Measurements from ENCODE around the gene ARHGAP26. TPM values are rescaled to one million over a fixed set of nuclear protein-coding genes. Genes with fewer than 3 reads are reported as not detected.

Gene ARHGAP26
- total and polyA plus RNA-seq, 2 experiments from 2014 or later: 9.5 to 16.8 TPM

GRCh38 chr5:142861011-142861410 lies 90.8 kb downstream of the ARHGAP26 start:
- Histone ChIP-seq H4K20me1 (replicated peaks; ENCODE audit: insufficient read depth) (no peaks in the 10 kb centered on the region), H3K27ac (ENCODE audit: low read depth) (no peak overlapping the region), H3F3A (replicated peaks; ENCODE audit: low read depth) (peaks cover 23% of the 10 kb centered on the region), H3K79me2 (replicated peaks; ENCODE audit: insufficient read depth) (peaks cover 54% of the 10 kb centered on the region), H3K4me3 (no peak overlapping the region), H3K4me2 (no peak overlapping the region), H3K36me3 (ENCODE audit: insufficient read depth) (no peaks in the 10 kb centered on the region), H3K27me3 (ENCODE audit: insufficient read depth) (no peaks in the 10 kb centered on the region), H3K4me1 (ENCODE audit: insufficient read depth) (peaks cover 59% of the 10 kb centered on the region), H3K9me2 (ENCODE audit: insufficient read depth) (peaks cover 5% of the 10 kb centered on the region), H2AFZ (no peak overlapping the region)
- peaks cover 72% of the 10 kb centered on the region for H3K4me1 Mint-ChIP-seq
- H3K36me3 Mint-ChIP-seq (ENCODE audit: low read depth): no peaks in the 10 kb centered on the region
- peaks cover 9% of the 10 kb centered on the region for H3K27me3 Mint-ChIP-seq (ENCODE audit: insufficient read depth, low read depth, poor library complexity)
- no peak overlapping the region for H3K4me3 Mint-ChIP-seq
- DNase-seq (ENCODE audit: low spot score) (no peak), ATAC-seq (no peak)
- H3K9me3 Mint-ChIP-seq: no peaks in the 10 kb centered on the region
- TF ChIP-seq ZNF331 (CRISPR knock-in tag; IDR thresholded peaks at IDR 0.05; ENCODE audit: low read depth) (no peak), EZH2 (IDR thresholded peaks at IDR 0.05; ENCODE audit: low read depth, unreplicated experiment) (no peak), ETS1 (IDR thresholded peaks at IDR 0.05) (no peak), NANOG (IDR thresholded peaks at IDR 0.05; ENCODE audit: borderline replicate concordance) (no peak), REST (IDR thresholded peaks at IDR 0.05; ENCODE audit: unreplicated experiment) (no peak), CTCF (conservative IDR thresholded peaks at IDR 0.05; ENCODE audit: low read depth in 2 of 2) (no peak)
- H3K27ac Mint-ChIP-seq: no peak overlapping the region

GRCh38 chr5:142862594-142862993 lies 92.4 kb downstream of the ARHGAP26 start:
- peaks cover 74% of the 10 kb centered on the region for H3K4me1 Mint-ChIP-seq

More at GRCh38 chr5:142862594-142862993, 92.4 kb downstream of the ARHGAP26 start:
- no peaks in the 10 kb centered on the region for H3K27me3 ChIP-seq (ENCODE audit: insufficient read depth)
- H2AFZ ChIP-seq: no peak overlapping the region
- peaks cover 21% of the 10 kb centered on the region for H3F3A ChIP-seq (replicated peaks; ENCODE audit: low read depth)
- H3K9me2 ChIP-seq (ENCODE audit: insufficient read depth): peaks cover 5% of the 10 kb centered on the region
- Mint-ChIP-seq H3K27me3 (ENCODE audit: insufficient read depth, low read depth, poor library complexity) (peaks cover 9% of the 10 kb centered on the region), H3K36me3 (ENCODE audit: low read depth) (no peaks in the 10 kb centered on the region), H3K4me3 (no peak overlapping the region), H3K9me3 (no peaks in the 10 kb centered on the region), H3K27ac (peak overlapping the region; percentile 11; the same call in 1 of the 2 replicates)
- H3K4me1 ChIP-seq (ENCODE audit: insufficient read depth): peaks cover 64% of the 10 kb centered on the region
- DNase-seq (ENCODE audit: low spot score) (no peak), ATAC-seq (no peak)
- no peaks in the 10 kb centered on the region for H3K36me3 ChIP-seq (ENCODE audit: insufficient read depth)
- no peak overlapping the region for H3K27ac ChIP-seq (ENCODE audit: low read depth)
- H3K79me2 ChIP-seq (replicated peaks; ENCODE audit: insufficient read depth): peaks cover 53% of the 10 kb centered on the region
- H3K4me2 ChIP-seq: no peak overlapping the region; the same call in 1 of the 2 replicates
- H4K20me1 ChIP-seq (replicated peaks; ENCODE audit: insufficient read depth): no peaks in the 10 kb centered on the region
- TF ChIP-seq ZNF331 (CRISPR knock-in tag; IDR thresholded peaks at IDR 0.05; ENCODE audit: low read depth) (no peak), ZNF462 (CRISPR knock-in tag; IDR thresholded peaks at IDR 0.05) (no peak)
- no peak overlapping the region for H3K4me3 ChIP-seq

All from GM23338 (cell line).